ENCODE results near the gene RPL31.

RPL31 gene

DNA sequence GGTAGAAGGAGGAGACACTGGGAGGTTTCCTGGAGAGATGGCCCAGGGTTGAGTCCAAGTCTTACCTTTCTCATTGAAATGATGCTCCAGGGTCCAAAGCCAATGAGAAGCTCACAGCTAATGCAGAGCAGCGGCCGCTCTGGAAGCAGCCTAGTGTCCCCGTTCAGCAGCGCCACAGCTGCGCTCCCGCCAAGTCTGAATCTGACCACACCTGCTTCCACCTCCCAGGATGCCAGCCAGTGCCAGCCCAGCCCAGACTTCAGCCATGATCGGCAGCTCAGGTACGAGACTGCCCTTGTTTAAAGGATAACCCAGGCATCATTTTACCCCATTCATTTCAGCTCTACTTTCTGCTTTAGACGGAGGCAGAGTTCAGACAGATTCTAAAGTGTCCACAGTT, 11.9 kb upstream of the RPL31 start:
- Histone ChIP-seq H3K9ac (ENCODE audit: low read length) (no peak overlapping the region), H3K4me2 (ENCODE audit: low read length) (no peak overlapping the region), H3K9me3 (ENCODE audit: low read length) (no peaks in the 10 kb centered on the region), H3K36me3 (ENCODE audit: insufficient read depth, low read length) (no peaks in the 10 kb centered on the region; the same call in 1 of the 2 replicates), H3K27ac (ENCODE audit: low read depth, low read length, poor library complexity, severe bottlenecking) (no peak overlapping the region), H3K79me2 (ENCODE audit: insufficient read depth, low read length) (no peaks in the 10 kb centered on the region), H3K9me2 (ENCODE audit: low read depth, low read length) (no peaks in the 10 kb centered on the region), H3K4me1 (ENCODE audit: insufficient read depth, low read length, severe bottlenecking) (peaks cover 3% of the 10 kb centered on the region), H3K4me3 (ENCODE audit: low read depth, low read length, poor library complexity, severe bottlenecking) (no peak overlapping the region), H3F3A (ENCODE audit: insufficient read depth, low read length) (no peaks in the 10 kb centered on the region), H3K27me3 (ENCODE audit: insufficient read depth, low read length) (no peaks in the 10 kb centered on the region), H2AFZ (ENCODE audit: low read length) (no peak overlapping the region), H4K20me1 (ENCODE audit: insufficient read depth, low read length) (no peaks in the 10 kb centered on the region)
- TF ChIP-seq EZH2 (IDR thresholded peaks at IDR 0.05; ENCODE audit: borderline replicate concordance, low read length), result no peak
- TF ChIP-seq, protein P1, sequence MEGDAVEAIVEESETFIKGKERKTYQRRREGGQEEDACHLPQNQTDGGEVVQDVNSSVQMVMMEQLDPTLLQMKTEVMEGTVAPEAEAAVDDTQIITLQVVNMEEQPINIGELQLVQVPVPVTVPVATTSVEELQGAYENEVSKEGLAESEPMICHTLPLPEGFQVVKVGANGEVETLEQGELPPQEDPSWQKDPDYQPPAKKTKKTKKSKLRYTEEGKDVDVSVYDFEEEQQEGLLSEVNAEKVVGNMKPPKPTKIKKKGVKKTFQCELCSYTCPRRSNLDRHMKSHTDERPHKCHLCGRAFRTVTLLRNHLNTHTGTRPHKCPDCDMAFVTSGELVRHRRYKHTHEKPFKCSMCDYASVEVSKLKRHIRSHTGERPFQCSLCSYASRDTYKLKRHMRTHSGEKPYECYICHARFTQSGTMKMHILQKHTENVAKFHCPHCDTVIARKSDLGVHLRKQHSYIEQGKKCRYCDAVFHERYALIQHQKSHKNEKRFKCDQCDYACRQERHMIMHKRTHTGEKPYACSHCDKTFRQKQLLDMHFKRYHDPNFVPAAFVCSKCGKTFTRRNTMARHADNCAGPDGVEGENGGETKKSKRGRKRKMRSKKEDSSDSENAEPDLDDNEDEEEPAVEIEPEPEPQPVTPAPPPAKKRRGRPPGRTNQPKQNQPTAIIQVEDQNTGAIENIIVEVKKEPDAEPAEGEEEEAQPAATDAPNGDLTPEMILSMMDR (IDR thresholded peaks at IDR 0.05; ENCODE audit: low read length), result no peak

DNA sequence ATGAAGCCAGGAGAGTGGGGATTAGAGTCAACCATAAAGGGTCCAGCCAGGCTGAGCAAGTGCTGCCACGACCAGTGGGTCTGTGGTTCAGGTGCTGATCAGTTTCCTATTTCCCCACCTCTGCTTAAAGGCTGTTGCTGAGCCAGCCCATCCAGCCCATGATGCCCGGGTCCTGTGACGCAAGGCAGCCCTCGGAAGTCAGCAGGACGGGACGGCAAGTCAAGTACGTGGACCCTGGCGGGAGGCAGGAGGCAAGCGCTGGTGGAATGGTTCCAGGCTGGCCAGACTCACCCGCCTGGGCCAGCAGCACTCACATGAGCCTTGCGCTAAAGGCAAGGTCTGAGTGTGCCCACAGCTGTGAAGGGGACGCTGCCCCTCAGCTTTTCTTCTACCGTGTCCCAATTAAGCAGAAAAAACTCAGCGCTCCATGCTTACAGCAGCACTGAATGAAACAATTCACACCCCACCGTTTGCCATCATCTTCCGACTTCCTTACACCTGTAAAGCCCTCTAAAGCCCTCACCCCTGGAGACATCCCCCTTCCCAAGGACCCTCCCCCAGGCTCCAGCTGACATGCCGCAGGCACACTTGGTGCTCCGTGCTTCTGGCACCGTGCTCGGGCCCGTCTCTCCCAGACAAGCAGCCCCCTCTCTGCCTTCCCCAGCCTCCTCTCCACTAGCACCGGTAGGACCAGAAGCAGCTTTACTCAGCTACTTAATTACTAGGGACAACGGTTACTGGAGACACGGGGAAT, 11.3 kb upstream of the RPL31 start:
- H3K27ac ChIP-seq (ENCODE audit: low read depth, low read length, poor library complexity, severe bottlenecking), result no peak overlapping the region
- no peaks in the 10 kb centered on the region for H3K27me3 ChIP-seq (ENCODE audit: insufficient read depth, low read length)
- no peak overlapping the region for H2AFZ ChIP-seq (ENCODE audit: low read length)

DNA sequence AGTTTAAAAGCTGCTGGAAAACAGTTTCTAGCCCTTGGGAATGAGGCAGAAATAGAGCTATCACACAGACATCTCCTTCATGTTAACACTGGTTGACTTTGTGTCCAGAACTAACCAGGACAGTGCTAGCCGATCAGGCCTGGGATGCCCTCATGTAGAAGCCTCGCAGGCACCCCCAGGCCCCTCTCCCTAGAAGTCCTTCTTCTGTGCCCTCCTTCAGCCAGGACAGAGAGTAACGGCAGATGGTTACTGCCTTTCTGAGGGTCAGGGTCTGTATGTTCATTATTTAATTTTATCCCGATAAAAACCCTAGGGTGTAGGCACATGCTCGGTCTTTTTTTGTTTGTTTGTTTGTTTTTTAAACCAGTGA, 10.7 kb upstream of the RPL31 start:
- no peaks in the 10 kb centered on the region for H4K20me1 ChIP-seq (ENCODE audit: insufficient read depth, low read length)
- TF ChIP-seq, protein P1 (IDR thresholded peaks at IDR 0.05; ENCODE audit: low read length), result no peak
- H3K9ac ChIP-seq (ENCODE audit: low read length), result no peak overlapping the region
- no peaks in the 10 kb centered on the region for H3K9me3 ChIP-seq (ENCODE audit: low read length)
- no peaks in the 10 kb centered on the region for H3F3A ChIP-seq (ENCODE audit: insufficient read depth, low read length)
- no peaks in the 10 kb centered on the region for H3K9me2 ChIP-seq (ENCODE audit: low read depth, low read length)
- H2AFZ ChIP-seq (ENCODE audit: low read length), result no peak overlapping the region
- no peaks in the 10 kb centered on the region; the same call in 1 of the 2 replicates for H3K36me3 ChIP-seq (ENCODE audit: insufficient read depth, low read length)
- H3K27me3 ChIP-seq (ENCODE audit: insufficient read depth, low read length), result no peaks in the 10 kb centered on the region
- no peaks in the 10 kb centered on the region for H3K79me2 ChIP-seq (ENCODE audit: insufficient read depth, low read length)
- no peak overlapping the region for H3K4me2 ChIP-seq (ENCODE audit: low read length)
- H3K4me1 ChIP-seq (ENCODE audit: insufficient read depth, low read length, severe bottlenecking), result peaks cover 3% of the 10 kb centered on the region
- H3K4me3 ChIP-seq (ENCODE audit: low read depth, low read length, poor library complexity, severe bottlenecking), result no peak overlapping the region
- H3K27ac ChIP-seq (ENCODE audit: low read depth, low read length, poor library complexity, severe bottlenecking), result no peak overlapping the region

More for the DNA sequence above, 11.3 kb upstream of the RPL31 start:
- Histone ChIP-seq H4K20me1 (ENCODE audit: insufficient read depth, low read length) (no peaks in the 10 kb centered on the region), H3K9me2 (ENCODE audit: low read depth, low read length) (no peaks in the 10 kb centered on the region), H3K79me2 (ENCODE audit: insufficient read depth, low read length) (no peaks in the 10 kb centered on the region), H3K9ac (ENCODE audit: low read length) (no peak overlapping the region), H3K4me1 (ENCODE audit: insufficient read depth, low read length, severe bottlenecking) (peaks cover 3% of the 10 kb centered on the region), H3K36me3 (ENCODE audit: insufficient read depth, low read length) (no peaks in the 10 kb centered on the region; the same call in 1 of the 2 replicates), H3K4me3 (ENCODE audit: low read depth, low read length, poor library complexity, severe bottlenecking) (no peak overlapping the region), H3K4me2 (ENCODE audit: low read length) (no peak overlapping the region), H3K9me3 (ENCODE audit: low read length) (no peaks in the 10 kb centered on the region), H3F3A (ENCODE audit: insufficient read depth, low read length) (no peaks in the 10 kb centered on the region)
- TF ChIP-seq, protein P1 (IDR thresholded peaks at IDR 0.05; ENCODE audit: low read length), result no peak
- TF ChIP-seq EZH2 (IDR thresholded peaks at IDR 0.05; ENCODE audit: borderline replicate concordance, low read length), result no peak

Measured in OCI-LY1 (cell line).